ENCODE data around the gene OMD.
"Not testable (repeated sequence)": the region's sequence is repeated elsewhere in the genome, so short reads cannot be mapped to it uniquely, and the experiment has no call there.

DNA sequence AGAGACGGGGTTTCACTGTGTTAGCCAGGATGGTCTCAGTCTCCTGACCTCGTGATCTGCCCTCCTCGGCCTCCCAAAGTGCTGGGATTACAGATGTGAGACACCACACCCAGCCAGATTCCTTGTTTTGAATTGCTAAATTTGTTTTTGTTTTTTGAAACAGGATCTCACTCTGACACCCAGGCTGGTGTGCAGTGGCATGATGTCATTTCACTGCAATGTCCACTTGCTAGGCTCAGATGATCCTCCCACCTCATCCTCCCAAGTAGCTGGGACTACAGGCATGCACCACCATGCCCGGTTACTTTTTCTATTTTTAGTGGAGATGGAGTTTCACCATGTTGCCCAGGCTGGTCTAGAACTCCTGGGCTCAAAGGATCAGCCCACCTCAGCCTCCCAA lies 13.1 kb downstream of the OMD start:
- TF ChIP-seq EP300 (IDR thresholded peaks at IDR 0.05; ENCODE audit: borderline replicate concordance in 1 of 2, low read depth in 2 of 2, low read length in 2 of 2); TAF1 (IDR thresholded peaks at IDR 0.05; ENCODE audit: low read depth, low read length): not testable (repeated sequence)
- TF ChIP-seq, protein P1, sequence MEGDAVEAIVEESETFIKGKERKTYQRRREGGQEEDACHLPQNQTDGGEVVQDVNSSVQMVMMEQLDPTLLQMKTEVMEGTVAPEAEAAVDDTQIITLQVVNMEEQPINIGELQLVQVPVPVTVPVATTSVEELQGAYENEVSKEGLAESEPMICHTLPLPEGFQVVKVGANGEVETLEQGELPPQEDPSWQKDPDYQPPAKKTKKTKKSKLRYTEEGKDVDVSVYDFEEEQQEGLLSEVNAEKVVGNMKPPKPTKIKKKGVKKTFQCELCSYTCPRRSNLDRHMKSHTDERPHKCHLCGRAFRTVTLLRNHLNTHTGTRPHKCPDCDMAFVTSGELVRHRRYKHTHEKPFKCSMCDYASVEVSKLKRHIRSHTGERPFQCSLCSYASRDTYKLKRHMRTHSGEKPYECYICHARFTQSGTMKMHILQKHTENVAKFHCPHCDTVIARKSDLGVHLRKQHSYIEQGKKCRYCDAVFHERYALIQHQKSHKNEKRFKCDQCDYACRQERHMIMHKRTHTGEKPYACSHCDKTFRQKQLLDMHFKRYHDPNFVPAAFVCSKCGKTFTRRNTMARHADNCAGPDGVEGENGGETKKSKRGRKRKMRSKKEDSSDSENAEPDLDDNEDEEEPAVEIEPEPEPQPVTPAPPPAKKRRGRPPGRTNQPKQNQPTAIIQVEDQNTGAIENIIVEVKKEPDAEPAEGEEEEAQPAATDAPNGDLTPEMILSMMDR (IDR thresholded peaks at IDR 0.05; ENCODE audit: control extremely low read depth in 1 of 3, insufficient read depth in 1 of 3, low read depth in 1 of 3, low read length in 3 of 3) = not testable (repeated sequence)

Measured in H1 (cell line).